Panc1 (cell line): ENCODE measurements around the gene SYT5. TPM values are rescaled to one million over a fixed set of nuclear protein-coding genes. Genes with fewer than 3 reads are reported as not detected.

Source experiments
- ATAC-seq: fragments of 200-7000 bp; cut with Tn5 transposase; 2 replicates; pipeline ENCODE4 v1.9.1; 2020; ENCODE audit warnings: mild to moderate bottlenecking, moderate library complexity
- BruUV-seq: library from RNA; stranded (reverse); fragments of 400-500 nt; replicated peaks from 2 replicates; lab custom pipeline; 2021; lab: Mats Ljungman, UMichigan
- CTCF ChIA-PET: fragments of 300-600 bp; sonication (Branson Sonifier 250); formaldehyde crosslinking; loops from one replicate; lab custom pipeline; 2022; ENCODE audit warnings: antibody characterized with exemption; lab: Charles Lee
- POLR2A ChIA-PET: fragments of 300-600 bp; sonication (Branson Sonifier 250); formaldehyde crosslinking; loops from one replicate; lab custom pipeline; 2022; ENCODE audit warnings: antibody characterized with exemption; lab: Charles Lee
- DNase-seq: peaks from one replicate; pipeline ENCODE4 v3.0.0-alpha.2; 2010; ENCODE audit warnings: low read depth, low spot score
- H3K27ac ChIP-seq: 2 replicates; pipeline ENCODE4 v1.5.1; 2011; ENCODE audit warnings: mild to moderate bottlenecking, low read length, inconsistent platforms
- H3K27me3 ChIP-seq: fragments of 200-500 bp; sonication (Bioruptor generic); 2 replicates; pipeline ENCODE4 v1.6.0; 2014; ENCODE audit warnings: low read length, inconsistent platforms; ENCODE audit not compliant: control insufficient read depth, insufficient read depth
- H3K36me3 ChIP-seq: fragments of 200-500 bp; sonication (Bioruptor generic); 2 replicates; pipeline ENCODE4 v1.5.1; 2014; ENCODE audit warnings: inconsistent platforms, mild to moderate bottlenecking, low read length, moderate library complexity; ENCODE audit not compliant: control insufficient read depth, insufficient read depth
- H3K4me1 ChIP-seq: 2 replicates; pipeline ENCODE4 v1.5.1; 2011; ENCODE audit warnings: inconsistent platforms, mild to moderate bottlenecking, low read length, moderate library complexity; ENCODE audit not compliant: control insufficient read depth, insufficient read depth
- H3K4me3 ChIP-seq, 2 experiments: 2 replicates each; pipeline ENCODE4 v1.5.1; 2011 to 2012; ENCODE audit warnings: low read depth in 2 of 2, low read length in 2 of 2, mild to moderate bottlenecking in 2 of 2, inconsistent platforms in 1 of 2, moderate library complexity in 1 of 2
- H3K9me3 ChIP-seq: fragments of 200-500 bp; sonication (Bioruptor generic); 2 replicates; pipeline ENCODE4 v1.5.1; 2014; ENCODE audit warnings: low read depth, mild to moderate bottlenecking, inconsistent platforms, low read length, moderate library complexity; ENCODE audit not compliant: control insufficient read depth, insufficient read depth
- CTCF ChIP-seq: fragments of 450-650 bp; IDR thresholded peaks from 2 replicates; pipeline ENCODE4 v1.5.1; 2017; ENCODE audit warnings: mild to moderate bottlenecking
- POLR2AphosphoS5 ChIP-seq: IDR thresholded peaks from 2 replicates; pipeline ENCODE4 v1.6.1; 2012; ENCODE audit warnings: mild to moderate bottlenecking, low read depth, low read length, moderate library complexity
- SIN3A ChIP-seq: IDR thresholded peaks from 2 replicates; pipeline ENCODE4 v1.6.1; 2012; ENCODE audit warnings: low read depth, mild to moderate bottlenecking, low read length, moderate library complexity, borderline replicate concordance; ENCODE audit not compliant: insufficient read depth
- TCF7L2 ChIP-seq: IDR thresholded peaks from 2 replicates; pipeline ENCODE4 v1.6.1; 2011; ENCODE audit warnings: mild to moderate bottlenecking, low read depth, low read length, inconsistent platforms
- in situ Hi-C: cut with HindIII; loops from 2 replicates; pipeline ENCODE4 v1.10.0; 2016; ENCODE audit warnings: low sequenced_read_pairs, low pct_unique_long_range_greater_than_20kb
- intact Hi-C: fragments of 100-400 bp; cut with micrococcal nuclease; formaldehyde crosslinking; loops from one replicate; pipeline ENCODE4 v1.10.0; 2022; ENCODE audit not compliant: unreplicated experiment
- total RNA-seq: library from RNA; stranded (reverse); gene quantifications from one replicate; pipeline ENCODE4 v1.2.1, GENCODE V29; 2021; ENCODE audit not compliant: unreplicated experiment
- TF ChIP-seq, protein P1 (sequence below), 2 experiments: IDR thresholded peaks; 2 replicates each; pipeline ENCODE4 v1.6.1; 2011 to 2012; ENCODE audit warnings: low read depth in 2 of 2, control low read depth in 1 of 2, low read length in 1 of 2, mild to moderate bottlenecking in 1 of 2, moderate library complexity in 1 of 2; ENCODE audit not compliant: insufficient read depth in 1 of 2

The SYT5 gene
- total RNA-seq, 1 experiment from 2014 or later: 3.2 TPM

DNA sequence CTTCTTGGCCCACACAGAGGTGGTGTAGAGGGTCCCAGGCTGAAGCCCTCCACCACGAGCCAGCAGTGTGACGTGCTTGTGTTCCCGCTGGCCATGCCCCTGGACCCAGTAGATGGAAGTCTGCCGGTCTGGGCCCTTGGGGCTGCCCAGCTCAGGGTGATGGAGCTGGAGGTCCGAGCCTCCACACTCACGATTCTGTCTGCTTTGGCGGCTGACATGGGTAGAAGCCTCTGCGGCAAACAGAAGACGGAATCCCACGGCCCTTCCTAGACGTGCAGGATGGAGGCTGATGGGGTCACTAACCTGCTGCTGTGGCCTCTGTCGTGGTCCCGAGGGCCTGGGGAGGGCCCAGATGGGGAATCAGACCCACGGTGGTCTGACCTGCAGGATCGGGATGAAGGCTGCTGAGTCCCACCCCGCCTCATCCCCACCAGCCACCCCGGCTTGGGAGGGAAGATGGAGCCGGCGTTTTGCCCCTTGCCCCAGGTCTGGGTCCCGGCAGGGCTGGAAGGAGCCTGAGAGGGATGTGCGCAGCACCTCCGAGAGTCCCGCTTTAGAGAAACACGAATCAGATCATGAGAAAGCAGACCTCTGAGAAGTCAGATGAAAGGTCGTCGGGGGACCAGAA lies 44.1 kb upstream of the SYT5 start:
- no TSS peak for BruUV-seq
- Histone ChIP-seq H3K4me3 (no peak overlapping the region), H3K36me3 (no peaks in the 10 kb centered on the region), H3K27me3 (no peaks in the 10 kb centered on the region), H3K9me3 (no peaks in the 10 kb centered on the region), H3K27ac (no peak overlapping the region; the same call in 1 of the 2 replicates), H3K4me1 (peaks cover 14% of the 10 kb centered on the region; the same call in 1 of the 2 replicates)
- DNase-seq (no peak), ATAC-seq (peak; percentile 18)
- ChIA-PET CTCF (no interaction called here), POLR2A (no interaction called here)
- intact Hi-C loops: no loop called here
- no peak for TF ChIP-seq TCF7L2
- no peak for TF ChIP-seq CTCF
- no peak; the same call in 1 of the 2 replicates for TF ChIP-seq POLR2AphosphoS5
- TF ChIP-seq SIN3A: no peak
- TF ChIP-seq, protein P1, sequence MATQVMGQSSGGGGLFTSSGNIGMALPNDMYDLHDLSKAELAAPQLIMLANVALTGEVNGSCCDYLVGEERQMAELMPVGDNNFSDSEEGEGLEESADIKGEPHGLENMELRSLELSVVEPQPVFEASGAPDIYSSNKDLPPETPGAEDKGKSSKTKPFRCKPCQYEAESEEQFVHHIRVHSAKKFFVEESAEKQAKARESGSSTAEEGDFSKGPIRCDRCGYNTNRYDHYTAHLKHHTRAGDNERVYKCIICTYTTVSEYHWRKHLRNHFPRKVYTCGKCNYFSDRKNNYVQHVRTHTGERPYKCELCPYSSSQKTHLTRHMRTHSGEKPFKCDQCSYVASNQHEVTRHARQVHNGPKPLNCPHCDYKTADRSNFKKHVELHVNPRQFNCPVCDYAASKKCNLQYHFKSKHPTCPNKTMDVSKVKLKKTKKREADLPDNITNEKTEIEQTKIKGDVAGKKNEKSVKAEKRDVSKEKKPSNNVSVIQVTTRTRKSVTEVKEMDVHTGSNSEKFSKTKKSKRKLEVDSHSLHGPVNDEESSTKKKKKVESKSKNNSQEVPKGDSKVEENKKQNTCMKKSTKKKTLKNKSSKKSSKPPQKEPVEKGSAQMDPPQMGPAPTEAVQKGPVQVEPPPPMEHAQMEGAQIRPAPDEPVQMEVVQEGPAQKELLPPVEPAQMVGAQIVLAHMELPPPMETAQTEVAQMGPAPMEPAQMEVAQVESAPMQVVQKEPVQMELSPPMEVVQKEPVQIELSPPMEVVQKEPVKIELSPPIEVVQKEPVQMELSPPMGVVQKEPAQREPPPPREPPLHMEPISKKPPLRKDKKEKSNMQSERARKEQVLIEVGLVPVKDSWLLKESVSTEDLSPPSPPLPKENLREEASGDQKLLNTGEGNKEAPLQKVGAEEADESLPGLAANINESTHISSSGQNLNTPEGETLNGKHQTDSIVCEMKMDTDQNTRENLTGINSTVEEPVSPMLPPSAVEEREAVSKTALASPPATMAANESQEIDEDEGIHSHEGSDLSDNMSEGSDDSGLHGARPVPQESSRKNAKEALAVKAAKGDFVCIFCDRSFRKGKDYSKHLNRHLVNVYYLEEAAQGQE (IDR thresholded peaks at IDR 0.05; ENCODE audit: insufficient read depth in 1 of 2, low read depth in 2 of 2, low read length in 1 of 2): no peak
- in situ Hi-C loops: no loop called here

DNA sequence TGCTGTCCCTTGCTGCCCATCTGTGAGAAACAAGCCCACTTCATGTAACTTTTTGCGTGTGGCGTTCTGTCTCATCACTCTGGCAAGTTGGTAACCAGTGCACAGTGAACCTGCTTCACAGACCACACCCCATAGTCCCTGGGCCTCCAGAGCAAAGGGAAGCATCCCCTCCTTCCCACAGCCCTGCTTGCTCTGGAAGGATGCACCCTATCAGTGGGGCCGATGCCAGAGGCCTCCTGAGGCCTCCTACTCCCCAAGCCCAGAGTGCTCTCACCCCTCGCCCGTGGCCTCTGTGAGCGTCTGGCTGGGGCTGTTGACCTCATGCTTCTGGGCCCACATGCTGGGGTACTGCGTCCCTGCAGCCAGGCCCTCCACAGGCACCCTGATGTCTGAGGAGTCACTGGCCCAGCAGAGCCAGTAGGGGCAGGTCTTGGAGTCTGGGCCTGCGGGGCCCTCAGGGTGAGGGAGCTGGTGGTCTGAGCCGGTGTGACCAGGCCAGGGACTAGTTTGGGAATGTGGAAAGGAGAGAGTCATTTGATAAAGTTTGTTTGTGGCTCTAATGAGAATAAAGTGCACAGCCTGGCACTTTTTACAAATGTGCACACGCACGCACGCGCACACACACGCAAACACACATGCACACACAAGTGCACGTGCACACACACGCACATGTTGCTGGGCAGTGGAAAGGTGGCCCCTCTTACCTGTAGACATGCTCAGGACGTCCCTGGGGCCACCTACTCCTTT lies 43.4 kb upstream of the SYT5 start:
- Histone ChIP-seq H3K9me3 (no peaks in the 10 kb centered on the region), H3K4me3 (no peak overlapping the region), H3K27me3 (no peaks in the 10 kb centered on the region), H3K36me3 (no peaks in the 10 kb centered on the region), H3K4me1 (peaks cover 11% of the 10 kb centered on the region; the same call in 1 of the 2 replicates), H3K27ac (peak overlapping the region; percentile 36; the same call in 1 of the 2 replicates)
- intact Hi-C loops: no loop called here
- in situ Hi-C loops: no loop called here
- DNase-seq (no peak), ATAC-seq (peak; percentile 22)
- CTCF ChIA-PET: no interaction called here
- TF ChIP-seq TCF7L2 (no peak), SIN3A (peak; percentile 33; the same call in 1 of the 2 replicates)
- no TSS peak for BruUV-seq
- POLR2A ChIA-PET: no interaction called here
